PC-9 (cell line): Measurements from ENCODE around the gene TRMT5. TPM values are rescaled to one million over a fixed set of nuclear protein-coding genes. Genes with fewer than 3 reads are reported as not detected.

ENCODE experiments used
- BruUV-seq: library from RNA; stranded (reverse); fragments of 400-500 nt; replicated peaks from 2 replicates; lab custom pipeline; 2021; lab: Mats Ljungman, UMichigan
- CTCF ChIA-PET: fragments of 300-600 bp; sonication (Branson Sonifier 250); formaldehyde crosslinking; loops from one replicate; lab custom pipeline; 2022; ENCODE audit warnings: antibody characterized with exemption; lab: Charles Lee
- POLR2A ChIA-PET: fragments of 300-600 bp; sonication (Branson Sonifier 250); formaldehyde crosslinking; loops from one replicate; lab custom pipeline; 2022; ENCODE audit warnings: antibody characterized with exemption; ENCODE audit not compliant: unreplicated experiment; lab: Charles Lee
- DNase-seq, 2 experiments: peaks; one replicate each; pipeline versions ENCODE4 v3.0.0 to v3.0.0-alpha.2; 2015 to 2022; ENCODE audit warnings: mixed read lengths in 1 of 2
- H2AFZ ChIP-seq: fragments of 200-600 bp; sonication (generic); 2 replicates; pipeline ENCODE4 v1.8.1; 2017; ENCODE audit warnings: antibody characterized with exemption
- H3F3A ChIP-seq: fragments of 200-600 bp; sonication (generic); 2 replicates; pipeline ENCODE4 v1.8.1; 2017; ENCODE audit warnings: antibody characterized with exemption, mild to moderate bottlenecking, low read depth; ENCODE audit not compliant: insufficient read depth
- H3K27ac ChIP-seq: fragments of 200-600 bp; sonication (generic); 2 replicates; pipeline ENCODE4 v1.6.1; 2016; ENCODE audit warnings: mixed run types
- H3K27me3 ChIP-seq: fragments of 200-600 bp; sonication (generic); 2 replicates; pipeline ENCODE4 v1.6.1; 2016; ENCODE audit warnings: low read depth, mixed run types; ENCODE audit not compliant: insufficient read depth
- H3K36me3 ChIP-seq: fragments of 200-600 bp; sonication (generic); 2 replicates; pipeline ENCODE4 v1.6.1; 2016; ENCODE audit warnings: low read depth, mixed run types
- H3K4me1 ChIP-seq: fragments of 200-600 bp; sonication (generic); replicated peaks from 2 replicates; pipeline ENCODE4 v1.6.1; 2016; ENCODE audit warnings: mixed run types; ENCODE audit not compliant: insufficient read depth
- H3K4me2 ChIP-seq: fragments of 200-600 bp; sonication (generic); 2 replicates; pipeline ENCODE4 v1.6.1; 2017; ENCODE audit warnings: mixed run types
- H3K4me3 ChIP-seq: fragments of 200-600 bp; sonication (generic); 2 replicates; pipeline ENCODE4 v1.6.1; 2016; ENCODE audit warnings: mixed run types
- H3K79me2 ChIP-seq: fragments of 200-600 bp; sonication (generic); 2 replicates; pipeline ENCODE4 v1.6.1; 2017; ENCODE audit warnings: low read depth, mixed run types
- H3K9me2 ChIP-seq: fragments of 200-600 bp; sonication (generic); 2 replicates; pipeline ENCODE4 v1.8.1; 2017; ENCODE audit warnings: mild to moderate bottlenecking; ENCODE audit not compliant: insufficient read depth
- H3K9me3 ChIP-seq: fragments of 200-600 bp; sonication (generic); 2 replicates; pipeline ENCODE4 v1.8.1; 2016; ENCODE audit warnings: low read depth; ENCODE audit not compliant: insufficient read depth
- H4K20me1 ChIP-seq: fragments of 200-600 bp; sonication (generic); 2 replicates; pipeline ENCODE4 v1.8.1; 2017; ENCODE audit not compliant: insufficient read depth
- CTCF ChIP-seq: fragments of 200-600 bp; sonication (generic); conservative IDR thresholded peaks from 2 replicates; pipeline ENCODE4 v1.6.1; 2017; ENCODE audit warnings: mixed run types, antibody characterized with exemption, mild to moderate bottlenecking, moderate library complexity
- EZH2 ChIP-seq: fragments of 200-600 bp; sonication (generic); IDR thresholded peaks from 2 replicates; pipeline ENCODE4 v1.8.0; 2017; ENCODE audit warnings: antibody characterized with exemption, low read depth
- intact Hi-C: fragments of 100-400 bp; cut with micrococcal nuclease; formaldehyde crosslinking; loops from one replicate; pipeline ENCODE4 v1.10.0; 2022; ENCODE audit not compliant: unreplicated experiment
- total RNA-seq: library from RNA; stranded (reverse); gene quantifications from 2 replicates; pipeline ENCODE4 v1.2.3, GENCODE V29; 2021

TRMT5 gene
- total RNA-seq, 1 experiment from 2014 or later = 17.6 TPM

- no peaks in the 10 kb centered on the region for H3K9me3 ChIP-seq
- no peaks in the 10 kb centered on the region for H3K4me1 ChIP-seq
- H3K36me3 ChIP-seq = peaks cover 11% of the 10 kb centered on the region; the same call in 1 of the 2 replicates
- no peaks in the 10 kb centered on the region for H3K79me2 ChIP-seq
- no peak overlapping the region for H3K27ac ChIP-seq
- no peaks in the 10 kb centered on the region for H4K20me1 ChIP-seq
- DNase-seq = peak in 1 of 2 experiments; percentile 34
- no TSS peak for BruUV-seq
- H3K9me2 ChIP-seq = no peaks in the 10 kb centered on the region
- ChIA-PET CTCF (no interaction called here), POLR2A (no interaction called here)
- H2AFZ ChIP-seq = no peak overlapping the region
- no peak overlapping the region for H3K4me3 ChIP-seq
- intact Hi-C loops = no loop called here
- peaks cover 13% of the 10 kb centered on the region for H3F3A ChIP-seq
- TF ChIP-seq EZH2 = no peak
- no peak for TF ChIP-seq CTCF
- no peaks in the 10 kb centered on the region for H3K27me3 ChIP-seq
- H3K4me2 ChIP-seq = no peak overlapping the region
Measured at GRCh38 chr14:60970146-60970545, 10.7 kb downstream of the TRMT5 start.

GRCh38 chr14:60968671-60969070, 12.2 kb downstream of the TRMT5 start:
- no peaks in the 10 kb centered on the region for H3K27me3 ChIP-seq
- no peaks in the 10 kb centered on the region for H3K4me1 ChIP-seq
- no peaks in the 10 kb centered on the region for H3K9me2 ChIP-seq
- POLR2A ChIA-PET = interaction anchor here (0.6 kb wide), 1 partner anchor 12 kb away, joined by 5 read pairs; the partner anchor contains the start of genes SLC38A6 and TRMT5
- no peak overlapping the region for H3K4me3 ChIP-seq
- H3K27ac ChIP-seq = no peak overlapping the region
- H3K4me2 ChIP-seq = no peak overlapping the region
- peaks cover 10% of the 10 kb centered on the region; the same call in 1 of the 2 replicates for H3K36me3 ChIP-seq
- CTCF ChIA-PET = no interaction called here
- no peak for DNase-seq
- no peak overlapping the region for H2AFZ ChIP-seq
- no peaks in the 10 kb centered on the region for H4K20me1 ChIP-seq
- H3K79me2 ChIP-seq = no peaks in the 10 kb centered on the region
- BruUV-seq = no TSS peak
- intact Hi-C loops = no loop called here
- TF ChIP-seq CTCF (no peak), EZH2 (no peak)
- peaks cover 7% of the 10 kb centered on the region for H3F3A ChIP-seq
- H3K9me3 ChIP-seq = no peaks in the 10 kb centered on the region

- Histone ChIP-seq H3K27me3 (no peaks in the 10 kb centered on the region), H3K79me2 (no peaks in the 10 kb centered on the region), H3K9me2 (no peaks in the 10 kb centered on the region), H3K4me2 (no peak overlapping the region), H3K36me3 (peaks cover 7% of the 10 kb centered on the region; the same call in 1 of the 2 replicates), H3F3A (peaks cover 1% of the 10 kb centered on the region; the same call in 1 of the 2 replicates), H3K4me1 (no peaks in the 10 kb centered on the region), H4K20me1 (no peaks in the 10 kb centered on the region), H3K9me3 (no peaks in the 10 kb centered on the region), H3K4me3 (no peak overlapping the region), H2AFZ (no peak overlapping the region), H3K27ac (no peak overlapping the region)
- POLR2A ChIA-PET = no interaction called here
- no peak for DNase-seq
- BruUV-seq = no TSS peak
- TF ChIP-seq CTCF = no peak
- no peak for TF ChIP-seq EZH2
- CTCF ChIA-PET = no interaction called here
- intact Hi-C loops = no loop called here
Measured at GRCh38 chr14:60968099-60968498, 12.8 kb downstream of the TRMT5 start.
